Caco-2 (cell line): Measurements from ENCODE around the gene SORCS2. TPM values are rescaled to one million over a fixed set of nuclear protein-coding genes. Genes with fewer than 3 reads are reported as not detected.
A peak's percentile ranks its signal among the peaks of the same experiment; 100 is the strongest.

Experiments used
- BruUV-seq: library from RNA; stranded (reverse); fragments of 400-500 nt; replicated peaks from 2 replicates; lab custom pipeline; 2021; lab: Mats Ljungman, UMichigan
- CTCF ChIA-PET: fragments of 300-600 bp; sonication (Branson Sonifier 250); formaldehyde crosslinking; loops from one replicate; lab custom pipeline; 2022; ENCODE audit warnings: antibody characterized with exemption; lab: Charles Lee
- POLR2A ChIA-PET: fragments of 300-600 bp; sonication (Branson Sonifier 250); formaldehyde crosslinking; loops from one replicate; lab custom pipeline; 2022; ENCODE audit warnings: antibody characterized with exemption; lab: Charles Lee
- DNase-seq, 2 experiments: peaks; one replicate each; pipeline versions ENCODE4 v3.0.0 to v3.0.0-alpha.2; 2020 to 2022
- H3K27me3 ChIP-seq: replicated peaks from 2 replicates; pipeline ENCODE4 v1.6.0; 2011; ENCODE audit warnings: low read length; ENCODE audit not compliant: control insufficient read depth, insufficient read depth
- H3K36me3 ChIP-seq: 2 replicates; pipeline ENCODE4 v1.5.1; 2011; ENCODE audit warnings: low read length; ENCODE audit not compliant: control insufficient read depth, insufficient read depth
- H3K4me1 ChIP-seq: fragments of 250-450 bp; sonication (Bioruptor Pico); 2 replicates; pipeline ENCODE4 v1.5.1; 2020; ENCODE audit warnings: mild to moderate bottlenecking
- H3K4me3 ChIP-seq: 2 replicates; pipeline ENCODE4 v1.5.1; 2011; ENCODE audit warnings: low read depth, mild to moderate bottlenecking, control low read depth, low read length
- H3K9me3 ChIP-seq: fragments of 250-450 bp; sonication (Bioruptor Pico); 2 replicates; pipeline ENCODE4 v1.5.1; 2020; ENCODE audit warnings: mild to moderate bottlenecking, moderate library complexity
- H3K27ac Mint-ChIP-seq: one replicate; pipeline ENCODE4 v1.8.0; 2022; ENCODE audit warnings: mixed read lengths; ENCODE audit not compliant: unreplicated experiment
- H3K27me3 Mint-ChIP-seq: one replicate; pipeline ENCODE4 v1.8.0; 2022; ENCODE audit warnings: mixed read lengths; ENCODE audit not compliant: insufficient read depth, unreplicated experiment
- H3K36me3 Mint-ChIP-seq: one replicate; pipeline ENCODE4 v1.8.0; 2022; ENCODE audit warnings: mild to moderate bottlenecking, mixed read lengths; ENCODE audit not compliant: insufficient read depth, unreplicated experiment
- H3K4me1 Mint-ChIP-seq: one replicate; pipeline ENCODE4 v1.8.0; 2022; ENCODE audit warnings: low read depth, mixed read lengths; ENCODE audit not compliant: unreplicated experiment
- H3K4me3 Mint-ChIP-seq: one replicate; pipeline ENCODE4 v1.8.0; 2022; ENCODE audit warnings: mild to moderate bottlenecking, moderate library complexity, mixed read lengths; ENCODE audit not compliant: unreplicated experiment
- H3K9me3 Mint-ChIP-seq: one replicate; pipeline ENCODE4 v1.8.0; 2022; ENCODE audit warnings: mixed read lengths; ENCODE audit not compliant: unreplicated experiment
- CTCF ChIP-seq, 2 experiments: fragments of 200-600 bp in 1 of 2; IDR thresholded peaks; 1 replicate in 1 of 2; 2 replicates in 1 of 2; pipeline versions ENCODE4 v1.5.1 to v1.8.0; 2011 to 2022; ENCODE audit warnings: antibody characterized with exemption in 1 of 2, control low read depth in 1 of 2, inconsistent platforms in 1 of 2, low read depth in 1 of 2, low read length in 1 of 2, mild to moderate bottlenecking in 1 of 2, moderate library complexity in 1 of 2; ENCODE audit not compliant: insufficient read depth in 1 of 2, severe bottlenecking in 1 of 2, unreplicated experiment in 1 of 2
- intact Hi-C: fragments of 100-400 bp; cut with micrococcal nuclease; formaldehyde crosslinking; loops from one replicate; pipeline ENCODE4 v1.10.0; 2022; ENCODE audit not compliant: unreplicated experiment
- total RNA-seq: library from RNA; stranded (reverse); gene quantifications from 2 replicates; pipeline ENCODE4 v1.2.3, GENCODE V29; 2022

SORCS2 gene
- total RNA-seq, 1 experiment from 2014 or later: 1.6 TPM

GRCh38 chr4:7771541-7772507, 579.5 kb downstream of the SORCS2 start:
- no peak overlapping the region for H3K27ac Mint-ChIP-seq
- no peaks in the 10 kb centered on the region for H3K9me3 Mint-ChIP-seq
- no peaks in the 10 kb centered on the region; the same call in 1 of the 2 replicates for H3K36me3 ChIP-seq
- no peak overlapping the region for H3K4me3 ChIP-seq
- no peak for TF ChIP-seq CTCF (IDR thresholded peaks at IDR 0.05; ENCODE audit: insufficient read depth in 1 of 2, low read depth in 1 of 2, low read length in 1 of 2, severe bottlenecking in 1 of 2, unreplicated experiment in 1 of 2)
- peaks cover 63% of the 10 kb centered on the region for H3K36me3 Mint-ChIP-seq
- H3K9me3 ChIP-seq: no peaks in the 10 kb centered on the region
- CTCF ChIA-PET: interaction anchor here (0.8 to 1.8 kb wide), 2 partner anchors 30 kb away, joined by 3 to 19 read pairs; no protein-coding TSS in a partner anchor
- H3K4me1 Mint-ChIP-seq: peaks cover 24% of the 10 kb centered on the region
- intact Hi-C loops: no loop called here
- H3K27me3 Mint-ChIP-seq: no peaks in the 10 kb centered on the region
- H3K27me3 ChIP-seq: no peaks in the 10 kb centered on the region
- POLR2A ChIA-PET: no interaction called here
- H3K4me1 ChIP-seq: no peaks in the 10 kb centered on the region
- BruUV-seq: no TSS peak
- no peak for DNase-seq
- no peak overlapping the region for H3K4me3 Mint-ChIP-seq

GRCh38 chr4:7772711-7773385, 580.5 kb downstream of the SORCS2 start:
- peaks cover 65% of the 10 kb centered on the region for H3K36me3 Mint-ChIP-seq

More at GRCh38 chr4:7772711-7773385, 580.5 kb downstream of the SORCS2 start:
- TF ChIP-seq CTCF (IDR thresholded peaks at IDR 0.05; ENCODE audit: insufficient read depth in 1 of 2, low read depth in 1 of 2, low read length in 1 of 2, severe bottlenecking in 1 of 2, unreplicated experiment in 1 of 2): no peak
- Histone ChIP-seq H3K27me3 (no peaks in the 10 kb centered on the region), H3K4me1 (no peaks in the 10 kb centered on the region), H3K4me3 (no peak overlapping the region), H3K36me3 (no peaks in the 10 kb centered on the region; the same call in 1 of the 2 replicates), H3K9me3 (no peaks in the 10 kb centered on the region)
- no peak for DNase-seq
- POLR2A ChIA-PET: no interaction called here
- H3K4me3 Mint-ChIP-seq: no peak overlapping the region
- BruUV-seq: no TSS peak
- peaks cover 24% of the 10 kb centered on the region for H3K4me1 Mint-ChIP-seq
- no peaks in the 10 kb centered on the region for H3K27me3 Mint-ChIP-seq
- CTCF ChIA-PET: interaction anchor here (0.8 kb wide), 1 partner anchor 29 kb away, joined by 3 read pairs; no protein-coding TSS in a partner anchor
- no peaks in the 10 kb centered on the region for H3K9me3 Mint-ChIP-seq
- H3K27ac Mint-ChIP-seq: peak overlapping the region; percentile 82
- intact Hi-C loops: no loop called here
